ENCODE data around the gene TIRAP.

TIRAP gene

GRCh38 chr11:126322996-126323395 lies 40.1 kb downstream of the TIRAP start:
- DNase-seq (ENCODE audit: low read depth, low spot score), result no peak

DNA sequence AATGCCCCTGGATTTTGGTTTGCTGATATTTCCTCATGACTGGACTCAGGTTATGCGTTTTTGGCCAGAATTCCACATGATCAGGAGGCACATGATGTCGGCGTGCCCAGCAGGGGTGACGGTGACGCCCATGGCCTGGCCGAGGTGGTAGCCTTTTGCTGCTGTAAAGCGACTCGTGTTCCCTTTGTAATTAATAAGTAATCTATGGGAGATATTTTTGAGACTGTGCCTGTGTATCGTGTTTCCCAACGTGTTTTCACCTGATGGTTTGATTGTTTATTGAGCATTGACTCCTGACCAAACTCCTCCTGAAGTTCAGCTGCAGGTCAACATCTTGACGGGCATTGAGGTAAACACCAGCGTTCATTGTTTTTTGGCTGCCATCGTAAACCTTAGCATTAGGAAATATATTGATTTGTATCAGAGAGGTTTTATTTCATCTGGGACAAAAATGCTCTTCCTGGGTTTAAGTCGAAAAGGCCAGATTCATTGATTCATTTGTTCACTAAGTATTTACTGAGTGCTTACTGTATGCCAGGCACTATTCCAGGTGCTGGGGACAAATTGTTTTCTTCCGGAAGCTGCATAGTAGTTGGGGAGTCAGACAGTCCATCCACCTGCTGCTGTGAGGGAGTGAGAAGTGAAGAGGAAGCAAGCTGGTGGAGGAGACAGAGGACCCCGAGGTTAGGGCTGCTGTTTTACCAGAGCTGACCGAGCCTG lies 44.5 kb downstream of the TIRAP start:
- DNase-seq (ENCODE audit: low read depth, low spot score), result no peak

DNA sequence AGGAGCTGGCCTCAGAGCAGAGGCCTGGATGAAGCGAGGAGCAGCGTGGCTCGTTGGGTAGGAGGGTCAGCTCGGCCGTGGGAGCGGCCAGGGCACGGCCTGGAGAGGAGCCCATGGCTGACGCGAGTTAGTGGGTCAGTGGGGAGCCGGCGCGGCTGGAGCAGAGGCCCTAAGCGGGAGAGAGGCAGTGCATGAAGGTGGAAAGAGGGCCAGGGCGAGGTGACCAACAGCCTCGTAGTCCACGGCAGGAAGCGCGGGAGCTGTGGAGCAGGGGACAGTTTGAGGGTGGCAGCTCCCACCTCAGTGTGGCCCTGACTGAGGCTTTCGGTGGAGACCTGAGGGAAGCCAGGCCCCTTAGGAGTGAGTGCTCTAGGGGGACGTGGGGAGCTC lies 45.1 kb downstream of the TIRAP start:
- no peak for DNase-seq (ENCODE audit: low read depth, low spot score)

DNA sequence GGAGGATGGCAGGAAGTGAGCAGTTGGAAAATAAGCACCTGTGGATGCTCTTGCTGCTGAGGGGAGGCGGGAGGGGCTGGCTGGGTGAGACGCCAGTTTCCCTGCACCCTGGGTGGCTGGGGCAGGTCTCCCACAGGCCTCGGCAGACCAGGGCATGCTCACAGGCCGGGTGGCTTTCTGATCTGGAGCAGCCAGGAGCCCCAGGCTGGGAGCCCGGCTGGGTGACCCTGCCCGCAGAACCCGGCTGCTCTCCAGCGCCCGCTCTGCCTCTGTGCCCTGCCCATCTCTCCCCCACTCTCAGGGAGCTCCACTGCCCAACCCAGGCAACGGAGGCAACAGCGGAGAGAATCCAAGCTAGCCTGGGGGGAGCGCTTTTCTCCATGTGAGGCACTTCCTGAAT lies 45.6 kb downstream of the TIRAP start:
- no peak for DNase-seq (ENCODE audit: low read depth, low spot score)

DNA sequence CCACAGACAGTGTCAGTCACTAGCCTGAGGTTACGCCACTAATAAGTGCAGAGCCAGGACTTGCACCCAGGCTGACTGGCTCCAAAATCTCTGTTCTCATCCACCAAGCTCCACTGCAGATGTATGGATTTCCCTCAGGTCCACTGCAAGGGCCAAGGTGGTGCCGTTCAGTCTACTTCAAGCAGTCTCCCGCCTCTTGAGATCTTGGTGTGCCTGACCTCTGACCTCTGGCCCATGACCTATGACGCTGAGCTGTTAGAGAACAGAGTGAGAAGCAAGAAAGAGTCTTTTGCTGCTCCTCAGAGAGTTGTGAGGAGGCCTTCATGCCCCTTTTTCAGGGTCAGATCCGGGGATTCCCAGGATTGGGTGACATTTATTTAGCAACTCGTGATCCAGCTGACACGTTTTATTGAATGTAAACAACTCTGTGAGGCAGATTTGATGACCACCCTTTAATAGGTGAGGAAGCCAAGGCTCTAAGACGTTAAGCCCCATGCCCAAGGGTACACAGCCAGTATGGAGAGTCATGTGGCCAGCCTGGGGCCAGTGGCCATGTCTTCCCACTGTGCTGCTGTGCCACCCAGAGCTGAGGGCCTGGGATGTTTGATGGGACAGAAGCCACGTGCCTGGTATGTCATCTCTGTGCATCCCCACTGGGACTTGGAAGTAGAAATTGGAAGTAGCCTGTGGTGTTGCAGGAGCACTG lies 46.2 kb downstream of the TIRAP start:
- no peak for DNase-seq (ENCODE audit: low read depth, low spot score)

DNA sequence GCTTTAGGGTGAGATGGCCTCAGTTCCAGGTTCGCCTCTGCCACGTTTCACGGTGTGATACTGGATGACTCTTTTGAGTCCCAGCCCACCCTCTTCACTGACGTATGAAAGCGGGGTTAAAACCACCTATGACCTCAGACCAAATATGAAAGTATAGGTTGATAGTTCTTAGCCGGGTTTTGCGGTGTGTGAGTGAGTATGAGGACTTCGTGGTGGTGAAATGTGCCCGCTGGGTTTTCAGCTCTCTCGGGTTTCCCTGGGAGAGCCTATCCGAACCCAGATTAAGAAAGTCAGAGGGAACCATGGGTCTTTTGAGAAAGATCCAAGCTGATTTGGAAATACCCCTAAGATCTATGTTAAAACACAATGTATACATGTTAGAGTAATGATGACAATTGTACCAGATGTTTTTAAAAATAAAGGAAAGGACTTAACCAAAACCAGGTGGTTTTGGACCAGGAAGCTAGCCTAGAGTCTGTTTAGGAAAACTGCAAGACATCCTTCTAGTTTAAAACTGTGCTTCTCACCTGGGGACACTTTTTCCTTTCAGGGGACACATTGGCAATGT lies 46.8 kb downstream of the TIRAP start:
- DNase-seq (ENCODE audit: low read depth, low spot score), result no peak

DNA sequence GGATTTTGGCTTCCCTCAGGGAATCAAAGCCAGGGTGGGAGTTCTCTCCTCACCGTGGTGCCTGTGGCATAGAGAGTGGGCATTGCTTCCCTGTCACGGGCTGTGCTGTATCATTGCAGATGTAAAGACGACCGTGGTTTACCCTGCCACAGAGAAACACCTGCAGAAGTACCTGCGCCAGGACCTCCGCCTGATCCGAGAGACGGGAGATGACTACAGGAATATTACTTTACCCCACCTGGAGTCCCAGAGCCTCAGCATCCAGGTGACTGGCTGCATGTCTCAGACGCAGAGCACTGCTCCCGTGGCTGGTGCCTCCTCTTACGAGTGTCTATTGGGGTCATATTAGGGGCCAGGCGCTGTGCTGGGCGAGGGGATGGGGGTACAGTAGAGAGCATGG lies 48.4 kb downstream of the TIRAP start:
- DNase-seq (ENCODE audit: low read depth, low spot score), result no peak

- DNase-seq (ENCODE audit: low read depth, low spot score), result no peak
Observed at GRCh38 chr11:126332221-126332711, 49.4 kb downstream of the TIRAP start.

DNA sequence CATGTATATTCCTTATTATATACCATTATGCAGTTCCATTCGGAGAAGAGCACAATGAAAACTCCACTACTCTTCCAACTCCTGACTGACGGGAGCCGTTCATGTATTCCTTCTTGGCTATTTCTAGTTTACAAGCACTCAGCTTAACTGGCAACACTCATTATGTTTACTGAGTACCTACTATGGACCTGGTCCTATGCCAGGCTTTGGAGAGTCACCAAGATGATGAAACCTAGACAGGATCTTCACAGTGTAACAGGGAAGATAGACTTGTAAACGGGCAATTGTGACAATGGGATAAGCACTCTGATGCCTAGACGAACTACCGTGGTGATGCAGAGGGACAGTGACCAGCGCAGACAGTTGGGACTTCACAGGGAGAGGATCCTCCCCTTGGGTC lies 50.2 kb downstream of the TIRAP start:
- no peak for DNase-seq (ENCODE audit: low read depth, low spot score)

DNA sequence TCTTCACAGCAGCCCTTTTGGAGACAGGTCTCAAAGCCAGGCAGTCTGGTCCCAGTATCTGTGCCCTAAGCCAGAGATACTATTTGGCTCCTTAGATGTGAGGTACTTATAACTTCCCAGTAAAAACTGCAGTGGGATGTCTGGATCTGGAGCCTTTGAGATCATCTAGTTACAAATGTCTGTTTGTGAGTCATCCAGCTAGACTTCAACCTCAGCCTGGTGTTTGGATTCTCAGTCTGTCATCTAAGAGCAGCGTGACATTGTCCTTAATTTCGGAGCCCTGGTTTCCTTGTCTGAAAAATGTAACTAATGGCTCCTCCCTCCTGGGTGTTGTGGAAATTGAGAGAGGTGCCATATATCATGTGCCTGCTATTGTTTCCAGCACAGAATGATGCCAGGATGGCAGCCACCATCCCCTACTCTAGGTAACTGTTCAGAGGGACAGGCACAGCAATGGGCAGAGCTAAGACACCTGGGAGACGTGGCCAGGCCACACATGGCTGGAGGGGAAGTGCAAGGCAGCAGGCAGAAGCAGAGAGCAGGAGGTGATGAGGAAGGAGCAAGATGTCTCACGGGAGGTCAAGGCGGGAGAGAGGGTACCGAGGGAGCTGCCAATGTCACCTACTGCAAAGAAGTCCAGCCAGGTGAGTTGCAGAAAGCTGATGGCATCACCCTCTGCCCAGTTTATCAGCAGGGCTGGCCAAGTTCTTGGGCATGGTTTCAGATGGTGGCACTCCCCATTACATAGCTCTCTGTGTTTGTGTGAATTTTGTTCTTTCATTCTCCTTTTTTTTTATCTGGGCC lies 52.0 kb downstream of the TIRAP start:
- DNase-seq (ENCODE audit: low read depth, low spot score), result no peak

DNA sequence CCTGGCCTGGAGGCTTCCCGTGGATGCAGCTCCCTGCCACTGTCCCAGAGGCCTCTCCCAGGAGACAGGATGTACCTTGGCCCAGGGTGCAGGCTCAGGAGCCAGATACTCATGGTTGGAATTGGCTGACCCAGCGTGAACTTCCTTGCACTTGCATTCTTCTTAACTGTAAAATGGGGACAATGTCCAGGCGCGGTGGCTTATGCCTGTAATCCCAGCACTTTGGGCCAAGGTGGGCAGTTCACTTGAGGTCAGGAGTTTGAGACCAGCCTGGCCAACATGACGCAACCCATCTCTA lies 52.5 kb downstream of the TIRAP start:
- DNase-seq (ENCODE audit: low read depth, low spot score), result no peak

- DNase-seq (ENCODE audit: low read depth, low spot score), result no peak
Observed at GRCh38 chr11:126336138-126336541, 53.2 kb downstream of the TIRAP start.

DNA sequence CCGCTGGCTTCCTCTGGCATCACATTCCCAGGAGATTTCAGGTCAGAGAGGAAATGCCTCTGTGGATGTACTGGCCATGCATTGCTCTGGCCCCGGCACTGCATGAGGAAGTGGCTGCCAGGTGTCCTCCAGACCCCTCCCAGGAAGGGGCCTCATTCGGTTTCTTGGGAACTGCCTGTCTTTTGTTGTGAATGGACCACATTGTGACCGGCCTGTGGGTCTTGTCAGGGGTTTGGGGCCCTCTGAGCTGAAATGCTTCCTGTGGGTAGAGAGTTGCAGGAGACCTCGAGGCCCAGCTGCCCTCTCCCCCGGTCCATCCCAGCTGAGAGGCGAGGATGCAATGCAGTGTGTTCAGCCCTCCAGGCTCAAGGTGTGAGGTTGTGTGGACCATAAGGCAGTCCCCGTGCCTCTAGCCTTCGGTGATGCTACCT lies 53.8 kb downstream of the TIRAP start:
- no peak for DNase-seq (ENCODE audit: low read depth, low spot score)

DNA sequence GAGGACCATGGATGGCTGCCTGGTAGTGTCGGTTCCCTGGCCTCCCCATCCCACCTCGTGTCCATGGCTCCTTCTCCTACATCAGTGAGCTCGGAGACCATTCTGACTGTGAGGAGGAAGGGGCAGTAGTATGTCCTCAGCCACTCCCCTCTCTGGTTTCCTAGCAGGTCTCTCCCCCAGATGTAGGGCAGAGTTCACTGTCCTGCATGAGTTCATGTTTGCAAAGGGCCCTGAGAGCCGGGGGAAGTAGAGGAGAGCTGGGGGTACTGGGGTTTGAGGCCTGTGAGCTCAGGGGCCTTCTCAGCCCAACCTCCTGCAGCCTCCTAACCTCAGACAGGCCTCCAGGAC lies 54.2 kb downstream of the TIRAP start:
- no peak for DNase-seq (ENCODE audit: low read depth, low spot score)

DNA sequence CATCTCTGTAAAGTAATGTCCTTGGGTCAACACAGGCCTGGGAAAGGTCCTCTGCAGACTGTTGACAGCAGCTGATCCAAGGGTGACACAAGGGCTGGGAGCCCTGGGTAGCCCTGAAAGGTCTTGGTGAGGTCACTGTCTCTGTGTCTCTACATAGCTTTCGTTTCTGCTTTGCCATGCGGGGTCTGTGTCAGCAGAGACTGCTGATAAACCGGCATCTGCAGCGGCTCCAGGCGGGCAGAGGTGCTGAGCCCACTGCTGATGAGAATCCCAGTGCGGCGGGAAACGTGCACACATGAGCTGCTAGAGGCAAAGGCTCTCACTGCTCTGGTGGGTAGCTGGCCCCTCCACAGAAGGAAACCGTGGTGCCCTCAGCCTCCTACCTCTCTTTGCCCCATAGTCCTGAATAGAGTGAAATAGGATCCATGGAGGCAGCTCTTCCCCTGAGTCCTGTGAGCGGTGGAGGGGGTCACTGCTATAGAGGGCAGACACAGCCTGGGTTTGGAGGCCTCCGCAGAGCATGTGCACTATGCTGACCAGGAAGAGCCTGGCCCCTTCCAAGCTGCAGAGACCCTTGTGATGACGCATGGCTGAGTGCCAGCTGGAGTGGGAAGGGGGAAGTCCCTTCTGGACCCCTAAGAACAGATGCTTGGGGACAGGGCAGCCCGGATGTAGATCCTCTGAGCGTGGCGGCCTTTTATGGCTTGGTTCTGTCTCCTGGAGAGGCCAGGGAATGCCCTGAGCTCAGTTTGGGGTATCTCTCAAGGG lies 54.8 kb downstream of the TIRAP start:
- no peak for DNase-seq (ENCODE audit: low read depth, low spot score)

DNA sequence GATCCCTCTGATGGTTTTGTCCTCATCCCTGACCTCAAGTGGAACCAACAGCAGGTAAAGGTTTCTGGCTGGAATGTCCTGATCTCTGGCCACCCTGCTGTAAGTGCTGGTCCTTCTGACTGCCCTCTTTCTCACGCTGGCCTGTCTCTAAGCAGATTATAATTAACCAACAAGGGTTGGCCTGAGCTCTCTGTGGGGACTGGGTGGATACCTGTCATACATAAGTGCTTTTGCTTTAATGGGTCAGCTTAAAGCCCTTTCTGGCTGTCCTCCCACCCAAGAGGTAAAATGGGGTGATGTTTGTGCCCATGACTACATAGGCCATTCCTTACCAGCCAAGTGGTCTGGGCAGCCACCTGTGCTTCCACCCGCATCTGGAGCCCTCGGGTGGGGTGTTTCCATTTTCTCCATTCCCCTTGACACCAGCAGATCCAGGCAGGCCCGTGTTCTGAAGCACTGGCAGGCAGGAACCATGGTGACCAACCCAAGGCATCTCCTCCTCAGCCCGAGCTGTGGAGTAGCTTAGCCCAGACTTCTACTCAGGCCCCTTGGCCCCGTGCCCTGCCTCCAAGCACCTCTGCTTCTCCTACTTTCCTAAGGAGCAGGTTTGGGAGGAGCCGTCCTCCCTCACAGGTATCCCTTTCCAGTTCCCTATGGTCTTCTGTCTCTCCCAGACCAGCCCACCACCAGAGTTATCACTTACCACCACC lies 55.6 kb downstream of the TIRAP start:
- DNase-seq (ENCODE audit: low read depth, low spot score), result no peak

GRCh38 chr11:126339073-126339862 lies 56.4 kb downstream of the TIRAP start:
- DNase-seq (ENCODE audit: low read depth, low spot score), result no peak

GRCh38 chr11:126339863-126340434 lies 57.1 kb downstream of the TIRAP start:
- no peak for DNase-seq (ENCODE audit: low read depth, low spot score)

DNA sequence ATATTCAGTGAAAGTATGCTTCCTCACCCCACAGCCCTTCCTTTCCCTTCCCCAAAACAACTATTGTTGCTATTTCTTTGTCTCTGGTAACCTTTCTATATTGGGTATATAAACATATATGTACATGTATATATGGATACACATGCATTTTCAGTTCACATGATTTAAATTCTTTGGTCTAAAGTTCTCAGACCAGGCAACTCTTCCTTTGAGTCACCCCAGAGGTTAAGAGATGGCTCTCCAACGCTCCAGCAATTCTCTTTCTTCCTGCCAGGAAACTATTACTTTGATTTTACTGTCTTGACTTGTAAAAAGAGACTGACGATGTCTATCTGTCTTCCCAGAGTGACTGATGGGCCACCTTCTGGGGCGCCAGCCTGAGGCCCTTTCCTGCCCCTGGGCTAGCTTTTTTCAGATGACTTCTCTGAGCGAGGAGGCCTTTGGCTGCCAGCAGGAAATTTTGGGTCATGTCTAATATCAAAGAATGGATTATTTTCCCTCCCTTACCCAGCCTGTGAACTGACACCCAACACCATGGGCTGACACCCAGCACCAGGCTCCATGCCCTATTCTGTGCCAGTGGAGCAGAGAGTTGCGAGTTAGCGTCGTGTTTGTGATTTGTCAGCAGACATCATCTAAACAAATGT lies 58.2 kb downstream of the TIRAP start:
- no peak for DNase-seq (ENCODE audit: low read depth, low spot score)

Data from smooth muscle cell of the brain vasculature (primary cell).